HG03575 (cell line): Measurements from ENCODE around the gene TEAD1.

Source experiments
- ATAC-seq: cut with Tn5 transposase; IDR thresholded peaks from one replicate; pipeline ENCODE4 v1.9.1; 2021; ENCODE audit not compliant: unreplicated experiment, insufficient number of reproducible peaks, low FRiP score; ENCODE audit errors: extremely low read depth

Gene TEAD1

DNA sequence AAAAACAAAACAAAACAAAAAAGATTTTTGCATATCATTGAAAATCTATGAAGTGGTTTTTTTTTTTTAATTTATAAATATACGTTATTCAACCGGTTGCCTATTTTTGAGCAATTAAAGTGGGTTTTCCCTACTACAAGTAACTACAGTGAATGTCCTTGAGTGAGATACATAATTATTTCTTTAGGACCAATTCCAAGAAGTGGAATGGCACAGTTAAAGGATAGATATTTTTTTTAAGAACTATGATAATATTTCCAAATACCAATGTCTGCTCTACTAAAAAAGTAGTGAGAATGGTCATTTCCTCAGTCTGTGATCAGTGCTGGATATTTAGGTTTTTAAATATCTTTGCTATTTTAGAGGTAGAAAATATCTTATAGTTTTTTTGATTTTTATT lies 118.8 kb downstream of the TEAD1 start:
- no peak for ATAC-seq

DNA sequence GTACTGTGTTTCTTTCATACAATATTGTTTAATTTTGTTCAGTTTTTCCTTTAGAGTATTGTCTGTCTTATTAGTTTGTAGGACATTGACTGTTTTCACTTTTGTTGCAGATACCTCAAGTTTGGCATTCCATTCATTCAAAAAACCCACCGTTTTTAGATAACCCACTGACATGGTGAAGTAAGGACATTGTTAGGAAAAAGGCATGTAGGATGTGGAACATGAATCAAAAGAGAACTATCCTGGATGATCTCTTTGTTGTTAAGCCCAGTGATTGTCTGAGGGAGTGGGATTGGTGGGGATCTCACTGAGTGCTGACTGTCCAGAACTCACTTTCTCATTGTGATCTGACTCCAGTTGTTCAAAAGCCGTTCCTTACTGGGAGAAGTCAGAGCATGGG lies 119.3 kb downstream of the TEAD1 start:
- ATAC-seq: no peak

DNA sequence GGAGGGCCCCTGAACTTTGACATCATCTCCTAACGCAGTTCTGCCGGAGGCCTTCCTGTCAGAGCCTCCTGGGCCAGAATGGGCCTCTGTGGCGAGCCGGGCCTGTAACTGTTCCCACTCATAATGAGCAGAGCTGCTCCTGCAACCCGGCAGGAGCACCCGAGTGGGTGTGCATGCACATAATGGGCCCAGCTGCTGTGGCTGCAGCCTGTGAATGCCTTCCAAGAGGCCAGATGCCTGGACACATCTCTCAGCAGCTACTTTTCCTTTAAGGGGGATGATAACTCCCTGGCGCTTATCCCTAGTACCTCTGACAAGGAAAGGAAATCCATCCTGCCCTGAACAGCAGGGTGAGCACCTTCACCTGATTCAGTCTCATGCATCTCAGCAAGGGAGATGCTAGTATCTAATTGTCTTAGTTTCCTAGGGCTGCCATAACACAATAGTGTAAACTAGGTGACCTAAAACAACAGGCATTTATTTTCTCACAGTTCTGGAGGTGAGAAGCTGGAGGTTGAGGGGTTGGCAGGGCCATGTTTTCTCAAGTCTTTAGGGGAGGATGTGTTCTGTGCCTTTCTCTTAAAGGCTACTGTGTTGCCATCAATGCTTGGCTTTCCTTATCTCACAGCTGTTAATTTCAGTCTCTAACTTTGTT lies 120.5 kb downstream of the TEAD1 start:
- no peak for ATAC-seq

DNA sequence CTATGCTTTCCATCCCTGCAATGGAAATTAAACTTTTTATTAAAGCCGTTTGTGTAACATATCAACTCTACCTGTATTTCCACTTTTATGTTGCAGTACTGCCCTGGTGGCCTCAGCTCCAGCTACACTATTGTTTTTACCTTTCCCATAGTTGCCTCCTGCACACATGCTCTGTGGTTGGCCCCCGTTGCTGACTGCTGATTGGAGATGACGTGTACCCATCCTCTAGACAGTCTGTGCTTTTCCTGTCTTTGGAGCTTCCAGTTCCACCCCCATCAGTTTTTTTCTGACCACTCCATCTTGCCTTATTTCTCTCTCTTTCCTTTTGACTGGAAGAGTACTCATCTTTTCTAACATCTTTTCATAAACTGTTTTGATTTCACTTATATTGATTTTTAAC lies 123.8 kb downstream of the TEAD1 start:
- ATAC-seq: no peak

DNA sequence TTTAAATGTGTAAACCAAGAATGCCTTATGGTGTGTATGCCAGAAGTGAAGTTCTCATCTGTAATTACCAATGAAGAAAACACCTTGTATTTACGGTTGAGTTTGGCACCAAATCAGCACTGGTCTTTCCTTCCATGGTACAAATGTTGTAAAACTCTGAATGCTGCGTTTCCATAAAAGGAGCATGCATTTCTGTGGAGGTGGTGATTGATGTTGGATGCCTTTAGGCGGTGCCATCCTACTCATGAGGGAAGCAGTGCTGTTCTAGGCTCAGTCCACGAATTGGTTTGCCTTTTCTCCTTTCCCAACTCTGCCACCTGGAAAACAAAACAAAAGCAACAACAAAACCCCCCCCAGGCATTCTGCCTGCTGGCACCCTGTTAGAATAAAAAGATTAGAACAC lies 124.4 kb downstream of the TEAD1 start:
- no peak for ATAC-seq

DNA sequence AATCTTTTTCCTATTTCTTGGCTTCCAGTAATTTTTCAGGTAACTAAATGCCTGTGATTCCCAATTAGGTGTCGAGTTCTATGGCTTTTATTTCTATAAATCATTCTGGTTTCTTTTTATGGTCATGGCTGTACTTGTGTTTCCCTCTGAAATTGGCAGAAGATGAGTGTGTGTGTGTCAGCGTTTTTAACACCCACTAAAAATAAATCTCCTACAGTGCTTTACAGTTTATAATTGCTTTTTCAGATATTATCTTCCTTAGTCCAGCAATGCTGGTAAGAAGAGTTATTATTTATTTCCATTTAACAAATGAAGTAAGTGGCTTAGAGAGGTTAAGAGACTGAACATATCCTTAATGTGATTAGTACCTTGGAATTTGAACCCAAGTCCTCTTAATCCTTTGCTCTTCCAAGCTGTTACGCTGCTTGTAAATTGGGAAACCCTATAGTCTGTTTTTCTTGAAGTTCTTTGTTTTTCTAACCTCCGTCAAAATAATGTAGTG lies 125.2 kb downstream of the TEAD1 start:
- ATAC-seq: no peak

DNA sequence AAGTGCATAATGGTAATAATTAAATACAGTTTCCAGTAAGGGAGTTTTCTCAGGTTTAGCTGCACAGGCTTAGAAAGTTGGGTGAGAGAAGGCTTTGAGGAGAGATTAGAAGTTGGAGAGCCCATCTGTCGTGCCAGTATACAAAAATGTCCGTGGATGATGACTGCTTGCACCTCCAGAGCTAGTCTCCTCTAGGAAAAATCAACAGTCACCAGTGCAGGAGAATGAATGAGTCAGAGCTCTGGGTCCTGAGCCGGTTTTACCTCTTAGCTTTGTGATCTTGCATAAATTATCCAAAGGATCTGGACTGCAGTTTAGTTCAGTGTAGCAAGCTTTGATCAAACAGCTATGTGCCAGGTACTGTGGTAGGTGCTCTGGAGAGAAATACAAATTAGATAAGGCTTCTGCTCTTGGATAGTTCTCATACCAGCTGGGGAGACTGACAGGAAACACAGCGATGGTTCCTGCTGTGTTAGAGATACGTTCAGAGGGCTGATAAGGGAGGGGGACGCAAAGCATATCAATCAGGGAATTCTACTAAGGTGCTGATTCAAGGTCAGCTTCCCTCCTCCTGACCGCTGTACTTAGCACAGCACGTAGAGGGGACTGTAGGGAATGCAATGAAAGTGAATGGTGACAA lies 125.9 kb downstream of the TEAD1 start:
- ATAC-seq: no peak

DNA sequence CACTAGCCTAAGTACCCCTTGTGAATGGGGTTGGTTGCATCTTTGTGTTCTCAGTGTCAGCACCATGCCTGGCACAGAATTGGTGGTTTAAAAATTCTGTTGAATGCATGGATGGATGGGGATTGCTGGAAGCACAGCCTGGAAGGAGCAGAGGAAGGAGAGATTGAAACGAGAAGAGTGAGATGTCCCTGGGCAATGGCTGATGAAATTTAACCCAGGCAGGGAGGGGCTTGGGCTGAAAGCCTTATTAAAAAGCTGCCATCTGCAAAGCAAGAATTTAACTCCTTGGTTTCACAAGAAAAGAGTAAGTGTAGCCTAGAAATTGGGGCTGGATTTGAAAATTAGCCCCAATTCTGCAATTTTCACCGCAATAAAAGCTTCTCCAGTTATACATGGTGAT lies 126.7 kb downstream of the TEAD1 start:
- no peak for ATAC-seq

DNA sequence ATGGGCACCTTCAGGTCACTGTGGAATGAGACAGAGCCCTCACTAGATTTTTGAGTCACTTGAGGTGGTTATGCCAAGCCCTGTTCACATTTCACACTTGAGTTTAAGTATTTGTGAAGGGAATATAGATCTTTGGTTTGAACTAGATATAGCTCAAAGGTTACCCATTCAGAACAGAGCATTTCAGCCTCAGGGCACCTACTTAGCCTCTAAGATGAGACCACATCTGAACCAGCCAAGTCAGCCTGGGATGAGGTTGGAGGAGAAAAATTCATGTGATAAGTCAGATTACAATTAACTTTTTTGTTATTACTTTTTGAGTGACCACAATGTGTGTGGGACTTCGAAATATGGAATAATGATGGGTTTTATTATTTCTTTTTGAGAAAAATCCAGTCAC lies 127.8 kb downstream of the TEAD1 start:
- ATAC-seq: no peak

DNA sequence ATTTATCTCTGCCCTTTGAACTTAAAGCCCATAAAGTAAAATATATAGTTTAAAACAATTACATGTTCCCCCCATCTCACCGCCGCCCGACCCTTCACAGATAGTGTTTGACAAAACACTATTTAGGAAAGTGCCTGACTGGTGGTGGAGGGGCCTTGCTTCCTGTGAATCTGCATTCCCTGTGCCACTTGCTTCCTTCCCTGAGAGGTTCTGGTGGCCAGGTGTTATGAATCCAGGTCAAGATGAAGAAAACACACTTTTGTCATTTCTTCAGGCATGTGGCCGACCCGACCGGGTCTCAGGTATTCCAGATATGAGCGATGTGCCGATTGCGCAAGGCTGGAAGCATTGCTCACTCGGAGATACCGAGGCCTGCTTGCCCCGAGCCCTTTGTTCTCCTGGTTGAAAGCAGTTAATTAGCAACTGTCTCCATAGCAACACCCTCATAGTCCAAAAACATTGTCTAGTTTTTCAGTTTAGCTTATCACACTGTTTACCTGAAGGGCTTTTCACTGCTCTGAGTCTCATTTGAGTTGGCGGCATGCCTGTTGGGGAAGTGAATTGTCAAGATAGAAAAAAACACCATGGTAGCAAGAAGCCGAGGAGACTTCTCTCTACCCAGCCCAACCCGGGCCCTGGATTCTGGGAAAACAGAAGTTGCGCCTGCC lies 128.3 kb downstream of the TEAD1 start:
- no peak for ATAC-seq

DNA sequence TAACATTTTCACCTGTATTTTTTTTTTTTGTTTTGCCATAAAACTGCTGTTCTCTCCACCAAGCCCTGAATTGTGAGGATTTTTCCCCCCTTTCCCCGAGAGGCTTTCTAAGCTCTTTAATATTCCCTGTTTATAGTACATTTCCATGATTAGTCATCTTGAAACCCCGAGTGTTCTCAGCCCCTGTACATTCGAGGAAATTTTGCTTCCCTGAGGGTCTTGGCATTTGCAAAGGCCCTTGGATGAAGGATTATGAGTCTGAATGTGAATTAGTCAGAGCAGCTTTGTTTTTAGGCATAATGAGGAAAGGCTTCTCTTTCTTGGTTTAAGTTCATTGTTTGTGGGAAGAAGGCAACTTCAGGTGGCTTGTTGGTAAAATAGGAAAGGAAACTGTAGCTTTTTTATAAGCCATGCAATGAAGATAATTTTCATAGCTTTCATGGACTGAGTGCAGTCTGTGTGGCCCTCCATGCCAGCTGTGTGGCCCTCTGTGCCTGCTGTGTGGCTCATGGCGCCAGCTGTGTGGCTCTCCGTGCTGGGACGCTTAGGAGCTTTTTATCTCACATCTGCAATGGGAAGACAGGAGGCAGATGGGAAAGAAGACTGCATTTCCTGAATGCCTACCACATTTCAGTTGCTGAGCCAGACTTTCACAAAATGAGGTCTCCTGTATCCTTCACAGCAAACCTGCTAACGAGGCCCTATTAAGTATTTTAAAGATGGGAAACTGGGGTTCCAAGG lies 129.0 kb downstream of the TEAD1 start:
- ATAC-seq: no peak

DNA sequence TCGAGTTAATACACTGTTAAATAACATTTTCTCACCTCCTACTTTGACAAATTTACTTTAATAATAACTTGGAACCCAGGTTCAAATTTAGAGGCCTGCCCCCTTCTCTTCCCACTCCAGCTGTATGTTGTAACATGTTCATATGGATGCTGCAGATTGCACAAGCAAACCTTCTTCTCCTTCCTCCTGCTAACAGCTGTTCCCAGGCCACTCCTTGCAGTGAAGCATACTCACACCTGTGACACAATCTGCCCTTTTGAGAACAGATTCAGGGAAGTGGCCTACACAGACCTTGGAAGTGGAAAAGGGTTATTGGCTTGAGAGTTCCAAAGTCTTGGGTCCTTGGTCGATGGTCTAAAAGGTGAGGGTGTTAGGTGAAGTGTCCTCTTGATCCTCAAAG lies 131.9 kb downstream of the TEAD1 start:
- ATAC-seq: no peak

DNA sequence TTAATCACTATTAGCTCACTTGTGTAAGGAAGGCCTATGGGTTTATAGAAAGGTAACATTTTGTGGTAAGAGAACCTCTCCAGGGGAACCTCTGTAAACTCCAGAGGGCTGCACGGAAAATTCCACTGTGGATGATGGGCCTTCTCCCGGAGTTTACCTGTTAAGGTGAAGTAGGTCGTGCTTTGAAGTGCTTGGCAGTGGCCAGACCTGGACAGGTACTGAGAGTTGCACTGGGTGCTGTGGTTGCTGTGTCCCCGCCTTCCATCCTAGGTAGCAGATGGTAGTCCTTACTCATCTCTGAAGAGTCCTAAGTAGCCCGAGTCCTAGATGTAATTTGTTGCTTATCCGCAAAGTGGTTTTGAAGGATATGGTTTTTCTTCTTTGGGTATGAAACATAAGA lies 133.4 kb downstream of the TEAD1 start:
- no peak for ATAC-seq

DNA sequence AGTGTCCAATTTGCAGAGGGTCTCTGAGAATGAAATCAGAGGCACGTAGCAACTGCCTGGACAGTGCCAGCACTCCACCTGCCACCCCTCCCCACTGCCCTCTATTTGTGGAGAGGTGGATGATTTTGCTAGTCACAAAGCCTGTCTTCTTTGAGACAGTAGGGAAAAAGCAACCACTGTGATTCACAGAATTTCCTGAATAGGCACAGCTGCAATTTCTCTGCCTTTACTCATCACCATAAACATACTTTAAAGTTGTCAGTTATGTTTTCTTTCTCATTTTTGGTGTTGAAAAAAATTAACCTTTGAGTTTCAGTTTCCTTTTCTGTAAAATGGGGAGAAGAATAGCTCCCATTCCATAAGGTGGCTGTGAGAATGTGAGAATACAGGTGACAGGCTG lies 134.3 kb downstream of the TEAD1 start:
- no peak for ATAC-seq

DNA sequence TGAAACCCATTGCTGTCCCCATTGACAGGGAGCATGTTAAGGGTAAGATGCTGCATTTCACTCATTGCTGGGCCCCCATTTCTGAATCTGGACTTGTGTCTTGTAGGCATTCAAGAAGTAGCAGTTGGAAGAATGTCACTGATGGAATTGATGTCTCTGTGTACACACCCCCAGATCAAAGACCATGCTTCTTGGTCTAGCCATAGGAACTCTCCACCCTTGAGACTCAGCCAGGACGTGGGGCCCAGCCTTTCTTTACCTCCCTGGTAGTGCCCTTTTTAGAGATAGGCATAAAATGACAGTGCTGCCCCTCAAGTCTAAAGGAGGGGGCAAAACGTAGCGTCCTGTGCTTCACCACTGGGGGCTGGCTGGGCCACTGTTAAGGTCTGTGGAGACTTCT lies 135.1 kb downstream of the TEAD1 start:
- no peak for ATAC-seq

DNA sequence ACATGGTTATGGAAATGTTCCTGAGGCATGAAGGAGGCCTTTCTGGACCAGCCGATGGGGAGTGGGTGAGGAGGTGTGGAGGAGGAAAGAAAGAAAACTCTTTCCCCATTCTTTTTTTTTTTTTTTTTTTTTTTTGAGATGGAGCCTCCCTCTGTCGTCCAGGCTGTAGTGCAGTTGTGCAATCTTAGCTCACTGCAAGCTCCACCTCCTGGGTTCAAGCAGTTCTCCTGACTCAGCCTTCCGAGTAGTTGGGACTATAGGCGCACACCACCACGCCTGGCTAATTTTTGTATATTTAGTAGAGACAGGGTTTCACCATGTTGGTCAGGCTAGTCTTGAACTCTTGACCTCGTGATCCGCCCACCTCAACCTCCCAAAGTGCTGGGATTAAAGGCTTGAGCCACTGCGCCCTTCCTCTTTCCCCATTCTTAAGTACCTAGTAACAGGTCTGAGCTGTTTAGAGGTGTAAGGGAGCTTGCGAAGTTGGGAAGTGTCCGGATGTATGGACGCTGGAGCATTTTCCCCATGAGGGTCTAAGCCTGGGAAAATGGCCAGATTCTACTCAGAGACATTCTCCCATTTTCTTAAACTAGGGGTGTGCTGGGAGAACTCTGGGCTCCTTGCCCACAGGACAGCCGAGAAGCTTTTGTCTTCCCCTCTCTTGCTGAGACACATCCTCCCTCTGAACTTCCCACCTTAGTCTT lies 135.8 kb downstream of the TEAD1 start:
- no peak for ATAC-seq

DNA sequence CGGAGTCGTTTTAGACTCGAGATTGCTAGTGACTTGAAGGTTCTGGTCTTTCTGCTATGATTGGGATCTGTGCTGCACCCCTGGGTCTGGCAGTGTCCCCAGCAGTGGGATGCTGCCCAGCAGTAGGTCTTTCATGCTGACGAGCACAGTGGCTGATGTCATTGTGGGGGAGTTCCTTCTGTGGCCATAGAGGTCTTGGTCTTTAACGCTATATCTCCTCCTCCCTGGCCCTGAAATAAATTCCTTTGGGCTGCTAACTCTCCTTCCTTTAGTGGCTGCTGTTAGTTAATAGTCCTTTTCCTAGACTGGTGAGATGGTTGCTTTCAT lies 136.3 kb downstream of the TEAD1 start:
- no peak for ATAC-seq

DNA sequence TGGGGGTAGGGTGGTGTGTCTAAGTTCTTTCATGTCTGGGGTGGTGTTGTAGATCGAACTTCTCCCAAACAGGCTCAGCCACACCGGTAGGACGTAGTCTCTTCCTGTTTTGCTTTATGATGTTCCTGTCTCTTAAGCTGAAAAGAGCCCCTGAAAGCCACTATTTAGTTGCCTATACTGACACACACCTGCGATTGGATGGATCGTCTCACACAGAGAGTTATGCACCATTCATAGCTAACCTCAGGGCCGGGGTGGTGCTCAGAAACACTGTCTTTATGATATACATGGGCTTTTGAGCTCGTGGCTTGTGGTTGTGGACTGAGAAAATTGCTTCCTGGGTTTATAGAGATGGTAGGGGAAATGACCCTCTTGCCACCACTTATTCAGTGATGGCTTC lies 137.6 kb downstream of the TEAD1 start:
- no peak for ATAC-seq

DNA sequence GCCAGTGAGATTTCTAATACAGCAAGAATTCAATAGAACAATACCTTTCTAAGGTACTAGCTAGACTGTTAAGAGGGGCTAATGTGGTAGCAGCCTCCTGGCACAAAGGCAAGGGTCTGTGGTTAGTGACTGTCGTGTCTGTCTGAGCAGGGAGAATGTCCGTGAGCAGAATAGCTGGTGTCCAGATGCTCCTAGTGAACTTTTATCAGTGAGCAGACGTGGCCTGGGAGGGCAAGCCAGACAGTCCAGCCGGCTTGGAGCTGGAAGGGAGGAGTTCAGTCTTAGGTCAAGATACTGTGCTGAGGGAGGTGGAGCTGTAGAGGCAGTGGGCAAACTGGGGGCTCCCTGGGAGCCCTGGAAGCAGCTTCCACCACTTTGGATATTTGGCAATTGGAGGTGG lies 138.6 kb downstream of the TEAD1 start:
- ATAC-seq: no peak
